GM19328 (cell line): ENCODE results near the gene OR11A1.

Source experiments
- ATAC-seq: cut with Tn5 transposase; IDR thresholded peaks from one replicate; pipeline ENCODE4 v1.9.1; 2021; ENCODE audit warnings: mild to moderate bottlenecking, moderate library complexity; ENCODE audit not compliant: unreplicated experiment

Gene OR11A1, protein sequence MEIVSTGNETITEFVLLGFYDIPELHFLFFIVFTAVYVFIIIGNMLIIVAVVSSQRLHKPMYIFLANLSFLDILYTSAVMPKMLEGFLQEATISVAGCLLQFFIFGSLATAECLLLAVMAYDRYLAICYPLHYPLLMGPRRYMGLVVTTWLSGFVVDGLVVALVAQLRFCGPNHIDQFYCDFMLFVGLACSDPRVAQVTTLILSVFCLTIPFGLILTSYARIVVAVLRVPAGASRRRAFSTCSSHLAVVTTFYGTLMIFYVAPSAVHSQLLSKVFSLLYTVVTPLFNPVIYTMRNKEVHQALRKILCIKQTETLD

DNA sequence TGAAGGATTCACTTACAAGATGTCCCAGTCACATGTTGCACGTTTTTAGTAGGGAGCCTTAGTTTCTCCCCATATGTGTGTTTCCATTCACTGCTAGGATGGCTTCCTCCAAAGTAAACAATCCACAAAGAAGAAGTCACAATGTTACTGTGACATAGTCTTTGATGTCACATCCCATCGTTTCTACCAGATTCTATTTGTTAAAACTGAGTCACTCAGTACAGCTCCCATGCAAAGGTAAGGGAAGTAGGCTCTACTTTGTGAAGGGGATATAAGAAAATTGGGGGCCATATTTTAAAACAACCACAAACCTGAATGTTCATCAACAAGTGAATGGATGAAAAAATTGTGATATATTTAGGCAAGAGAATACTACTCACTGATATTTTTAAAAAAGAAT lies at the start of gene OR11A1, which contains the start of gene OR2H1:
Gene OR11A1 (minus strand): TSS at position 101 of the 400 bp plus-strand sequence. CDS start 29,430 bp downstream, outside the sequence.
Gene OR2H1 (plus strand): TSS at position 185 of the 400 bp plus-strand sequence. CDS start 4,615 bp downstream, outside the sequence.
- ATAC-seq: no peak

- ATAC-seq: no peak
Measured at GRCh38 chr6:29506446-29507067, 49.7 kb upstream of the OR11A1 start.

GRCh38 chr6:29505808-29506207 lies 48.9 kb upstream of the OR11A1 start:
- no peak for ATAC-seq

DNA sequence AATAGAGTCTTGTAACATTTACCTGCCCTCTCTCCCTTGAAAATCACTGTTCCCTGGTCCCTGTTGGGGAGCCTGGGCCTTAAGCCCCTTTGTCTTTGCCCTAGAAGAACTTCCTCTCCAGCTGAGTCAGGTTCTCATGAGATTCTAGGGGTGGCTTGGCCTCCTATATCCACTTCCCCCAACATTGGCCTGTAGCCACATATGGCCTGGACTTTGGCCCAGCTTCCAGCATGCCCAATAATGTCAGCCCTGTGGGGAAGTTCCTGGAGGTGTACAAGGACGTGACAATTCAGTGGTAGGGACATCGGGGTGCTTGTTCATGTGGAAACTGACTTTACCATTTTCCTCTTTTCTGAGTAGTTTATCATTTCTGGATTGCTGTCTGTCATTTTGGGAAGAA lies 48.1 kb upstream of the OR11A1 start:
- no peak for ATAC-seq

- no peak for ATAC-seq
Measured at GRCh38 chr6:29502597-29502996, 45.7 kb upstream of the OR11A1 start.

DNA sequence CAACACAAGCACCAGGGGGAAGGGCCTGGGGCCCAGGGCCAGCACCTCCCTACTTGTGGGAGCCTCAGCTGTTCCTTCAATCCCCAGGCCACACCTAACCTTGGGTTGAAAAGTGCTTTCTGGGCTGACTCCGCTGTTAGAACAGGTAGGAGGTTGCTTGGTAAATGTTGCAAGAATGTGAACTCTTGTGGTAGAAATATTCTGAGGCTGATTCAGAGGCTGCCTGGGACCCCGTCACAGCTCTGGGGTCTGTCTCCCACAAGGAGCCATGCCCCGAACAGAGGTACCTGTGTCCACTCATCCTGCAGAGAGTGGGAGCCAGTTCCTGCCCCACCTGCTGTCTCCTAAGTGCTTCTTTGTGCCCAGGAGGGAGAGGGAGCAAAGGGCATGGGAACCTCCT lies 45.3 kb upstream of the OR11A1 start:
- no peak for ATAC-seq

DNA sequence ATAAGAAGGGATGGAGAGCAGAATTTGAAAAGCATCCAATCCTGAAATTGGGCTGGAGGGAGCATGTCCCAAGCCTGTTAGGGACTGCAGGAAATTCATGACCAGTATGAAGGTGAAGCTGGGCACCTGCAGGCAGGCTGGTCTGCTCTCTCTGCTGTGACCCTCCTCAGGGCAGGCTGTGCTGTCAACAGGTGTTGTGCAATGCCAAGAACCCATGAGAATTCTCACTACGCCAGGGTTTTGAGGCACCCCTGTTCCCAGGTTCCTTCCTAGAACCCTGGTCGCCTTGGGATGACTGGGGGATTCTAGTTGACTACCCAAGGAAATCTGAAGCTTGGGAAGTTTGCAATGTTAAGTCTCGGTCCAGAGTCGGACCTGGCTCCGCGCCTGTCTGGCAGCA lies 44.2 kb upstream of the OR11A1 start:
- no peak for ATAC-seq

GRCh38 chr6:29500594-29500993 lies 43.7 kb upstream of the OR11A1 start:
- no peak for ATAC-seq

- no peak for ATAC-seq
Measured at GRCh38 chr6:29499704-29500103, 42.8 kb upstream of the OR11A1 start.

DNA sequence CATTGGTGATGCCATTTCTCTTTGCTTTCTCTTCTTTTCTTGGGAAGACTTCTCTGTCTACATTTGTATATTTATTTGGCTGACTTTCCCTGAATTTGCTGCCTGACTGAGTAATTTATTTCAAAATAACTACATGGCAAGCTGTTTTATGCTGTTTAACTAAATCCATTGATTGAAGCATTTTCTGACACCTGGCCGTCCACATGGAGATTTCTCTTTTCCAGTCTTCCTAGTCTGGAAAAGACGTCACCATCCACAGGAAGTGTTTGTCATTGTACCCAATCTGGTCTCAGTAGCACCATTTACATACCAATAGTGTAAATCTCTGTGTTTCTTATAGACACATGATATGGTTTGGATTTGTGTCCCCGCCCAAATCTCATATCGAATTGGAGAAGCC lies 40.1 kb upstream of the OR11A1 start:
- ATAC-seq: no peak

DNA sequence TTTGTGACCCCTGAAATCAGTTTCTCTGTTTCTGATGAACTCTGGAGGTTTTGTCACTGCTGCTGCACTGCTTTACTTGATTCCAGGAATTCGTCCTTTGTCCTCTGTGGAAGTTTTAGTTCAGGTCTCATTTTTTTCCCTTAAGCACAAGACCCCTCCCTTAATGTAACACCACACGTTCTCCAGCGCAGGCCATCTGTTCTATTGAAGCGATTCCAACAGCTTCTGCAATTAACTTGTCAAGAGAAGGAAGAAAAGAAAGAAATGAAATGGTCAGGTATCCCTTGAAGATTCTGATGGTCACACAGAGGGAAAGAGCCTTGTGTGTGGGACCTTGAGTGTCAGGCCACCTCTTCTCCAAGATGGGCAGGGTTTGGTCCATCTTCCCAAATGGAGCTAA lies 38.7 kb upstream of the OR11A1 start:
- no peak for ATAC-seq

DNA sequence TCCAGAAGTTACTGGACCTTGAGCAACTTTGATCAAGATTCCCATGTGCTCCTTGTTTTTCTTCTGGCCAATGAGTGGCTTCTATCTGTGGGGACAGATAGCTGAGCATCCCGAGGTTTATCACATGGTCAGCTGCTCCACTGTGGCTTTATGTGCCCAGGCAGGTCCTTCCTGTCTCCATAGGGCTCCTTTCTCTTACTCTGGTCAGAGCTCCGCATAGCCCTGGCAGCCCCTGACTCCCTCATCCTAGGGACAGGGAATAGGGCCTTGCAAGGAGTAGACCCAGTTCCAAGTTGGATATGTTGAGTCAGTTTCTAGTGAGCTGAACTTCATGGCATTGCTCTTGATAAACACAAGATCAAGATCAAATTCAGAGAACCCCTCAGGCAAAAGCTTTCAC lies 37.3 kb upstream of the OR11A1 start:
- ATAC-seq: no peak

DNA sequence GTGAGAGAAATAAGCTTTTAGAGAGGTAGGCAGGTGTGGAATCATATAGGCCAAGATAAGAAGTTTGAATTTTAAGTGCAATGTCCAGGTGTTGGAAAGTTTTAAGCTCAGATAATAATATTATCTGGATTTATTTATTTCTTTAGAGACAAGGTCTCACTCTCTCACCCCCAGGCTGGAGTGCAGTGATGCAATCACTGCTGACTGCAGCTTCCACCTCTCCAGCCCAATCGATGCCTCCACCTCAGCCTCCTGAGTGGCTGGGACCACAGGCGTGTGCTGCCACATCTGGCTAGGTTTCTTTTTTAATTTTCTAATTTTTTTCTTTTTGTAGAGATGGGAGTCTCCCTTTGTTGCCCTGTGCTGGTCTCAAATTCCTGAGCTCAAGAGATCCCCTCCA lies 36.4 kb upstream of the OR11A1 start:
- ATAC-seq: no peak

DNA sequence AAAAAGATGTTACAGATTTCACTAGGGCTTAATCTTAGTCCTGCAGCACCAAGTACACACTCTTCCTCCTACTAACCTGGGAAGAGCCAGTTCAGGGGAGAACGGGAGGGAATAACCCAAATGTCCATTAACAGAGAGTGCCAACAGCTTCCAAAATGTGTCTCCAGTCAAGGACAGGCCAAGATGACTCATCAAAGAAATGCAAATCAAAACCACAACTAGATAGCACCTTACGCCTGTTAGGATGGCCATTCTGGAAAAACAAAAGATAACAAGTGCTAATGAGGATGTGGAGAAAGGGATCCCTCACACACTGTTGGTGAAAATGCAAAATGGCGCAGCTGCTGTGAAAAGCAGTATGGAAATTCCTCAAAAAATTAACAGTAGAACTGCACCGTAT lies 34.7 kb upstream of the OR11A1 start:
- no peak for ATAC-seq

GRCh38 chr6:29490552-29490951 lies 33.7 kb upstream of the OR11A1 start:
- ATAC-seq: no peak

DNA sequence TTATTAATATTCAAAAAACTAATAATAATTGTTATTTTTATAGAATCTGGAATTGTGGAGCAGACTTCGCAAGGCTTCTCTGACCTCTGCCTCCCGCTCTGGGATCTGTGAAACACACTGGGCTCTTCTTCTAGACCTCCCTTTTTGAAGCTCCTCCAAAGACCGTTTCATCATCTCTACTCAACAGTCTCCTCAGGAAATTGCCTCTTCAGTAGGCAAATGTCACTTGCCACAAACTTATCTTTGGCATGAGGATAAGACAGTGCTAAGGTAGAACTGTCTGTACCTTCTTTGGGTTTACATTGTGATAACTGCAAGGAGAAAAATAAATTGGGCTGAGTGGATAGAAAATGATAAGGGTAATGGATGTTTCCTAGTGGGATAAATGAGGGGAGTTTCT lies 33.2 kb upstream of the OR11A1 start:
- no peak for ATAC-seq

DNA sequence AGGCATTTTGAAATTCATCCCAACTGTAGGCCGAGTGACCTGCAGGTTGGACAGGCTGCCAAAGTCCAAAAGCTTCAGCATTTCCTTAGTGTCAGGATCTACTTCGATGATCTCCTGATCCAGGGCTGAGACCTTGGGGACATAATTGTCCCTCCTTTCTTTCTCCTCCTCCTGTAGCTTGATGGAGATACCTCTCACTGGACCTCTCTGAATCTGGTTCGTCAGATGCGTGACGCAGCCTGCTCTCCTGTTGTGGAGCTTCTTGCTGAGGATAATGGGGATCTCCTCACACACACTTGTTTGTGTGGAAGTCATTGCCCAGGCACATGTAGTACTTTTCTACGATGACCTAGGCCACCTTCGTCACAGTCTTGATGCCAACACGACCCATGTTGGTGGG lies 32.4 kb upstream of the OR11A1 start:
- no peak for ATAC-seq

GRCh38 chr6:29488874-29489273 lies 32.0 kb upstream of the OR11A1 start:
- ATAC-seq: no peak

- ATAC-seq: no peak
Measured at GRCh38 chr6:29487660-29488059, 30.8 kb upstream of the OR11A1 start, which contains the start of gene MAS1L. Gene MAS1L, minus strand, starts transcription at chr6:29487956. Its CDS starts 54 bp downstream, at chr6:29487902.

- no peak for ATAC-seq
Measured at GRCh38 chr6:29487131-29487530, 30.3 kb upstream of the OR11A1 start.

GRCh38 chr6:29486577-29486976 lies 29.7 kb upstream of the OR11A1 start:
- no peak for ATAC-seq

GRCh38 chr6:29483735-29484134 lies 26.9 kb upstream of the OR11A1 start:
- ATAC-seq: no peak
